ENCODE data around the gene ERICH6B. TPM values are rescaled to one million over a fixed set of nuclear protein-coding genes. Genes with fewer than 3 reads are reported as not detected.

The ERICH6B gene
- total RNA-seq, 1 donor from 2014 or later: not detected

- H3K27me3 Mint-ChIP-seq (ENCODE audit: low read depth, unreplicated experiment): no peaks in the 10 kb centered on the region
These were observed 44.0 kb upstream of the ERICH6B start for GRCh38 chr13:45659536-45659935.

GRCh38 chr13:45658586-45659235 is 43.2 kb upstream of the ERICH6B start:
- Histone ChIP-seq H3K79me2 (ENCODE audit: insufficient read depth, low read length) (no peaks in the 10 kb centered on the region), H3K36me3 (ENCODE audit: insufficient read depth, low read length) (no peaks in the 10 kb centered on the region), H3K9me3 (ENCODE audit: insufficient read depth, low read depth, low read length) (no peaks in the 10 kb centered on the region), H3K4me1 (ENCODE audit: insufficient read depth, low read length) (peaks cover 6% of the 10 kb centered on the region), H3K27me3 (ENCODE audit: insufficient read depth, low read length) (no peaks in the 10 kb centered on the region), H3K4me3 (ENCODE audit: insufficient read depth, low read depth, low read length) (no peak overlapping the region), H3K4me2 (ENCODE audit: low read length) (peak overlapping the region; percentile 60), H3K9ac (ENCODE audit: low read length) (no peak overlapping the region), H4K20me1 (ENCODE audit: insufficient read depth, low read length) (no peaks in the 10 kb centered on the region), H2AFZ (ENCODE audit: low read depth, low read length) (peak overlapping the region; percentile 11), H3K27ac (ENCODE audit: low read depth, low read length) (peak overlapping the region; percentile 43)
- Mint-ChIP-seq H3K36me3 (ENCODE audit: low read depth, unreplicated experiment) (no peaks in the 10 kb centered on the region), H3K4me1 (ENCODE audit: low read depth, unreplicated experiment) (peaks cover 21% of the 10 kb centered on the region), H3K27ac (ENCODE audit: unreplicated experiment) (peak overlapping the region; percentile 83), H3K27me3 (ENCODE audit: low read depth, unreplicated experiment) (peaks cover 3% of the 10 kb centered on the region), H3K4me3 (ENCODE audit: unreplicated experiment) (no peak overlapping the region), H3K9me3 (ENCODE audit: unreplicated experiment) (peaks cover 1% of the 10 kb centered on the region)
- TF ChIP-seq CTCF (IDR thresholded peaks at IDR 0.05; ENCODE audit: insufficient read depth, low read depth, low read length) (no peak), EZH2 (IDR thresholded peaks at IDR 0.05; ENCODE audit: insufficient read depth, low read length) (no peak)
- peak; percentile 91 for DNase-seq (ENCODE audit: low read depth)
- no peak for FAIRE-seq

More at GRCh38 chr13:45659536-45659935, 44.0 kb upstream of the ERICH6B start:
- H3K27ac ChIP-seq (ENCODE audit: low read depth, low read length): no peak overlapping the region
- peak overlapping the region; percentile 60 for H3K4me2 ChIP-seq (ENCODE audit: low read length)
- DNase-seq (ENCODE audit: low read depth) (no peak), FAIRE-seq (no peak)
- Mint-ChIP-seq H3K27ac (ENCODE audit: unreplicated experiment) (peak overlapping the region; percentile 0), H3K4me1 (ENCODE audit: low read depth, unreplicated experiment) (peaks cover 21% of the 10 kb centered on the region), H3K36me3 (ENCODE audit: low read depth, unreplicated experiment) (no peaks in the 10 kb centered on the region), H3K9me3 (ENCODE audit: unreplicated experiment) (peaks cover 1% of the 10 kb centered on the region), H3K4me3 (ENCODE audit: unreplicated experiment) (no peak overlapping the region)
- peaks cover 6% of the 10 kb centered on the region for H3K4me1 ChIP-seq (ENCODE audit: insufficient read depth, low read length)
- H3K9me3 ChIP-seq (ENCODE audit: insufficient read depth, low read depth, low read length): no peaks in the 10 kb centered on the region
- no peaks in the 10 kb centered on the region for H4K20me1 ChIP-seq (ENCODE audit: insufficient read depth, low read length)
- no peaks in the 10 kb centered on the region for H3K36me3 ChIP-seq (ENCODE audit: insufficient read depth, low read length)
- no peak overlapping the region for H3K4me3 ChIP-seq (ENCODE audit: insufficient read depth, low read depth, low read length)
- no peaks in the 10 kb centered on the region for H3K79me2 ChIP-seq (ENCODE audit: insufficient read depth, low read length)
- H3K9ac ChIP-seq (ENCODE audit: low read length): no peak overlapping the region
- no peaks in the 10 kb centered on the region for H3K27me3 ChIP-seq (ENCODE audit: insufficient read depth, low read length)
- no peak for TF ChIP-seq EZH2 (IDR thresholded peaks at IDR 0.05; ENCODE audit: insufficient read depth, low read length)
- TF ChIP-seq CTCF (IDR thresholded peaks at IDR 0.05; ENCODE audit: insufficient read depth, low read depth, low read length): no peak
- H2AFZ ChIP-seq (ENCODE audit: low read depth, low read length): no peak overlapping the region
